Calu3 (cell line): ENCODE measurements around the gene CRY1. TPM values are rescaled to one million over a fixed set of nuclear protein-coding genes. Genes with fewer than 3 reads are reported as not detected.

Source experiments
- BruUV-seq: library from RNA; stranded (reverse); fragments of 400-500 nt; replicated peaks from 2 replicates; lab custom pipeline; 2021; lab: Mats Ljungman, UMichigan
- CTCF ChIA-PET: fragments of 300-600 bp; sonication (Branson Sonifier 250); formaldehyde crosslinking; loops from one replicate; lab custom pipeline; 2022; ENCODE audit warnings: antibody characterized with exemption; lab: Charles Lee
- DNase-seq: peaks from one replicate; pipeline ENCODE4 v3.0.0; 2022
- H3K27ac Mint-ChIP-seq: one replicate; pipeline ENCODE4 v1.8.0; 2022; ENCODE audit warnings: mixed read lengths; ENCODE audit not compliant: unreplicated experiment
- H3K27me3 Mint-ChIP-seq: one replicate; pipeline ENCODE4 v1.8.0; 2022; ENCODE audit warnings: mixed read lengths; ENCODE audit not compliant: unreplicated experiment
- H3K36me3 Mint-ChIP-seq: one replicate; pipeline ENCODE4 v1.8.0; 2022; ENCODE audit warnings: mild to moderate bottlenecking, moderate library complexity, mixed read lengths; ENCODE audit not compliant: insufficient read depth, unreplicated experiment
- H3K4me1 Mint-ChIP-seq: one replicate; pipeline ENCODE4 v1.8.0; 2022; ENCODE audit warnings: mild to moderate bottlenecking, low read depth, mixed read lengths; ENCODE audit not compliant: unreplicated experiment
- H3K4me3 Mint-ChIP-seq: one replicate; pipeline ENCODE4 v1.8.0; 2022; ENCODE audit warnings: mild to moderate bottlenecking, low read depth, moderate library complexity, mixed read lengths; ENCODE audit not compliant: unreplicated experiment
- H3K9me3 Mint-ChIP-seq: one replicate; pipeline ENCODE4 v1.8.0; 2022; ENCODE audit warnings: low read depth, mixed read lengths; ENCODE audit not compliant: unreplicated experiment
- CTCF ChIP-seq: fragments of 200-600 bp; IDR thresholded peaks from one replicate; pipeline ENCODE4 v1.8.0; 2022; ENCODE audit warnings: antibody characterized with exemption; ENCODE audit not compliant: unreplicated experiment
- intact Hi-C: fragments of 100-400 bp; cut with micrococcal nuclease; formaldehyde crosslinking; loops from one replicate; pipeline ENCODE4 v1.10.0; 2022; ENCODE audit not compliant: unreplicated experiment
- total RNA-seq: library from RNA; stranded (reverse); gene quantifications from 2 replicates; pipeline ENCODE4 v1.2.3, GENCODE V29; 2022

CRY1 gene
- total RNA-seq, 1 experiment from 2014 or later, result 19.7 TPM

- no TSS peak for BruUV-seq
- Mint-ChIP-seq H3K27me3 (no peaks in the 10 kb centered on the region), H3K36me3 (peaks cover 10% of the 10 kb centered on the region), H3K4me3 (no peak overlapping the region), H3K9me3 (no peaks in the 10 kb centered on the region), H3K27ac (peak overlapping the region; percentile 14), H3K4me1 (peaks cover 24% of the 10 kb centered on the region)
- CTCF ChIA-PET, result interaction anchor here (0.6 to 0.7 kb wide), 2 partner anchors 20 to 1865 kb away, joined by 3 to 4 read pairs; partner anchors contain the start of gene TMEM263
- intact Hi-C loops, result no loop called here
- no peak for TF ChIP-seq CTCF
- DNase-seq, result no peak
These were observed 118.3 kb downstream of the CRY1 start for GRCh38 chr12:106975098-106975497.

- Mint-ChIP-seq H3K9me3 (no peaks in the 10 kb centered on the region), H3K4me3 (no peak overlapping the region), H3K27me3 (no peaks in the 10 kb centered on the region), H3K27ac (no peak overlapping the region), H3K4me1 (peaks cover 24% of the 10 kb centered on the region), H3K36me3 (peaks cover 10% of the 10 kb centered on the region)
- intact Hi-C loops, result no loop called here
- no TSS peak for BruUV-seq
- no peak for DNase-seq
- CTCF ChIA-PET, result no interaction called here
- no peak for TF ChIP-seq CTCF
These were observed 118.8 kb downstream of the CRY1 start for GRCh38 chr12:106974511-106974910.

- Mint-ChIP-seq H3K9me3 (no peaks in the 10 kb centered on the region), H3K27ac (no peak overlapping the region), H3K4me1 (peaks cover 24% of the 10 kb centered on the region), H3K4me3 (no peak overlapping the region), H3K27me3 (no peaks in the 10 kb centered on the region), H3K36me3 (peaks cover 6% of the 10 kb centered on the region)
- DNase-seq, result no peak
- no peak for TF ChIP-seq CTCF
- BruUV-seq, result no TSS peak
- intact Hi-C loops, result loop anchor here (2.0 kb wide), 1 partner anchor 17 kb away; no protein-coding TSS in a partner anchor
- CTCF ChIA-PET, result no interaction called here
These were observed 119.8 kb downstream of the CRY1 start for GRCh38 chr12:106973545-106973944.

- H3K27me3 Mint-ChIP-seq, result no peaks in the 10 kb centered on the region
- peaks cover 6% of the 10 kb centered on the region for H3K36me3 Mint-ChIP-seq
- H3K27ac Mint-ChIP-seq, result no peak overlapping the region
- H3K4me1 Mint-ChIP-seq, result peaks cover 18% of the 10 kb centered on the region
- no peak overlapping the region for H3K4me3 Mint-ChIP-seq
- no peak for DNase-seq
- H3K9me3 Mint-ChIP-seq, result no peaks in the 10 kb centered on the region
- intact Hi-C loops, result no loop called here
- BruUV-seq, result no TSS peak
- no peak for TF ChIP-seq CTCF
- CTCF ChIA-PET, result no interaction called here
These were observed 122.3 kb downstream of the CRY1 start for GRCh38 chr12:106971065-106971464.
